Activated CD4-positive, alpha-beta T cell treated with anti-CD3 and anti-CD28 coated beads, Interleukin-2, amount 10 ng/mL, durations not matched to agents 7 days and 5 days (primary cell): ENCODE measurements around the gene SHPK. TPM values are rescaled to one million over a fixed set of nuclear protein-coding genes. Genes with fewer than 3 reads are reported as not detected.
A peak's percentile ranks its signal among the peaks of the same experiment; 100 is the strongest.

Experiments
- CTCF ChIA-PET: fragments of 350-600 bp; sonication (Branson Sonifier 250); formaldehyde crosslinking; loops from one replicate; lab custom pipeline; 2021; ENCODE audit warnings: antibody characterized with exemption; lab: Charles Lee
- POLR2A ChIA-PET: fragments of 350-600 bp; sonication (Branson Sonifier 250); formaldehyde crosslinking; loops from one replicate; lab custom pipeline; 2021; ENCODE audit warnings: antibody characterized with exemption; lab: Charles Lee
- DNase-seq: peaks from one replicate; pipeline ENCODE4 v3.0.0-alpha.2; 2020
- H3K27ac Mint-ChIP-seq: one replicate; pipeline ENCODE4 v1.8.0; 2021; ENCODE audit warnings: mild to moderate bottlenecking, moderate library complexity, mixed read lengths
- H3K27me3 Mint-ChIP-seq: one replicate; pipeline ENCODE4 v1.8.0; 2021; ENCODE audit warnings: mixed read lengths
- H3K36me3 Mint-ChIP-seq: one replicate; pipeline ENCODE4 v1.8.0; 2021; ENCODE audit warnings: low read depth, mixed read lengths
- H3K4me1 Mint-ChIP-seq: one replicate; pipeline ENCODE4 v1.8.0; 2021; ENCODE audit warnings: mixed read lengths
- H3K4me3 Mint-ChIP-seq: one replicate; pipeline ENCODE4 v1.8.0; 2021; ENCODE audit warnings: mild to moderate bottlenecking, moderate library complexity, mixed read lengths
- H3K9me3 Mint-ChIP-seq: one replicate; pipeline ENCODE4 v1.8.0; 2021; ENCODE audit warnings: mixed read lengths
- total RNA-seq, 2 experiments: library from RNA; stranded (reverse); gene quantifications; one replicate each; pipeline ENCODE4 v1.2.3, GENCODE V29; 2021

SHPK gene, protein sequence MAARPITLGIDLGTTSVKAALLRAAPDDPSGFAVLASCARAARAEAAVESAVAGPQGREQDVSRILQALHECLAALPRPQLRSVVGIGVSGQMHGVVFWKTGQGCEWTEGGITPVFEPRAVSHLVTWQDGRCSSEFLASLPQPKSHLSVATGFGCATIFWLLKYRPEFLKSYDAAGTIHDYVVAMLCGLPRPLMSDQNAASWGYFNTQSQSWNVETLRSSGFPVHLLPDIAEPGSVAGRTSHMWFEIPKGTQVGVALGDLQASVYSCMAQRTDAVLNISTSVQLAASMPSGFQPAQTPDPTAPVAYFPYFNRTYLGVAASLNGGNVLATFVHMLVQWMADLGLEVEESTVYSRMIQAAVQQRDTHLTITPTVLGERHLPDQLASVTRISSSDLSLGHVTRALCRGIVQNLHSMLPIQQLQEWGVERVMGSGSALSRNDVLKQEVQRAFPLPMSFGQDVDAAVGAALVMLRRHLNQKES
- total RNA-seq, result 10 to 100 TPM; 11.5 to 12.3 TPM

DNA sequence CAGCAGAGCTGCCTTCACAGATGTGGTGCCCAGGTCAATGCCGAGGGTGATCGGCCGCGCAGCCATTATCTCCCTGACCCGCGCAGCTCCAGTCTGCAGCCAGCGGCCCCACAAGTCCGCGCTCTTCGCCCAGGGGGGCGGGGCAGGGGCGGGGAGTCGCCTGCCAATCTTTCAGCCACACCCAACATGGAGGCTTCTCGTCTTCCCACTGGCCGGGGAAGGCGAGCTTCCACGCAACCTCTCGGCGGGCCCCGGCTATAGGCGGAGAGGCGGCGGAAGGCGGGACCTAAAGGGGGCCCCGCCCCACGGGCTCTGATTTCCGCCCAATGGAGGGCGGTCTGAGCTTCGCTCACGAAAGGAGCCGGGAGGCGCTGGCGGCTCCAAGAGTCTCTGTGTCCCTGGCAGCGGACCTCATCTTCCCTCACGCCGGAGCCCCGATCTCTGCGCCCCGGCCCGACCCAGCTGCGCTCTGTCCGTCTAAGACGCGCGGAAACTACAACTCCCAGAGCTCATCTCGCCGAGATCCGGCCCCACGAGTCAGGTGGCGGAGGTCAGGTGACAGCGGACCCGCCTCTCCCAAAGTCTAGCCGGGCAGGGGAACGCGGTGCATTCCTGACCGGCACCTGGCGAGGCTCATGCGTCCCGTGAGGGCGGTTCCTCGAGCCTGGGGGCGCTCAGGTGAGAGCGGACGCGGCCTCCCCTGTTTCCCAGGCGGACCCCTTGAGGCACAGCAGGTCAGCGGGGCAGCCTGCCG lies at the start of gene SHPK, which contains the start of gene CTNS:
TSS of gene SHPK (minus strand) at position 97 of the 754 bp plus-strand sequence. CDS start at position 66, 31 bp downstream.
TSS of gene CTNS (plus strand) at position 607 of the 754 bp plus-strand sequence. CDS start 3,447 bp downstream, outside the sequence.
- POLR2A ChIA-PET, result interaction anchor here (0.5 to 1.0 kb wide), 2 partner anchors 78 to 822 kb away, joined by 3 read pairs; no protein-coding TSS in a partner anchor
- Mint-ChIP-seq H3K4me3 (peak within 1 kb of the TSS; percentile 89), H3K27ac (peak within 1 kb of the TSS; percentile 99), H3K36me3 (peaks cover 7% of the 10 kb centered on the region), H3K27me3 (no peaks in the 10 kb centered on the region), H3K9me3 (no peaks in the 10 kb centered on the region), H3K4me1 (peaks cover 52% of the 10 kb centered on the region)
- peak; percentile 96 for DNase-seq
- CTCF ChIA-PET, result interaction anchor here (0.7 to 1.4 kb wide), 7 partner anchors 11 to 211 kb away, joined by 3 to 9 read pairs (median 4); no protein-coding TSS in a partner anchor

DNA sequence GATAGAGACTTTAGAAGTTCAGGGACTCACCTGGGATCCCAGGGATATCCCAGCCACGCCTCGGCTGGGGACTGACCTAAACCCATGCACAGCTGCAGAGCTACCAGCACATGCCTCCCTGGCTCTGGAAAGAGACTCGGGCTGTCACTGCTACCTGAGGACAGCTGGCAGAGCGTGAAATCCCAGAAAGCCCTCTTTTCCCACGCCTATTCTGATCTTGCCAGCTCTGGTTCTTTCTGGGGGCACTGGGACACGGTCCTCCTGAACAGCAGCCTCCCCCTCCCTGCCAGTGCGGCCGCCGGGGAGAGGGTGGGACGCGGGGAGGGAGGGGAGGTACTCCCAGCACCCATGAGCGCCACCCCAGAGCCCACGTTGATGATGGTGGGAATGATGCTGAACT lies 49.1 kb upstream of the SHPK start:
- H3K4me1 Mint-ChIP-seq, result peaks cover 22% of the 10 kb centered on the region
- H3K27me3 Mint-ChIP-seq, result no peaks in the 10 kb centered on the region
- H3K36me3 Mint-ChIP-seq, result peaks cover 19% of the 10 kb centered on the region
- no peaks in the 10 kb centered on the region for H3K9me3 Mint-ChIP-seq
- ChIA-PET POLR2A (no interaction called here), CTCF (no interaction called here)
- no peak for DNase-seq
- H3K27ac Mint-ChIP-seq, result no peak overlapping the region
- H3K4me3 Mint-ChIP-seq, result no peak overlapping the region

DNA sequence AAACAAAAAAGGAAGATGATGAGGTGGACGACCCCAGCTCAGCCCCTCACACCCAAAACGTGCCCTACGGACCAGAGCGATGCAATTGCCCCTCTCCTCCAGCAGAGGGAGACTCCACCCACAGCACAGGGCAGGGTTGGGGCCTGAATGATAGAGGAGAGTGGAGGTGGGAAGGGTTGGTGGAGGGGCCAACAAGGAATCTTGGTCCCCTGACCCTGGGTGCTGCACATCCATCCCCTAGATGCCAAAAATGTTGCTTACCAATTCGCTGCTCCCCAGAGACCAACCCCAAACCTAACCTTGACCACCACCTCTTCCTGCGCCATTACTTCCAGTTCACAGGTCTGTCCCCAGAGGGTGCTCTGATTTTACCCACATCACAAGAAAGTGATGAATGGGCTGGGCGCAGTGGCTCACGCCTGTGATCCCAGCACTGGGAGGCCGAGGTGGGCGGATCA lies 47.0 kb upstream of the SHPK start:
- ChIA-PET CTCF (interaction anchor here (0.6 to 2.3 kb wide), 14 partner anchors 9 to 163 kb away, joined by 3 to 9 read pairs (median 4); partner anchors contain the start of genes HASPIN and P2RX5), POLR2A (interaction anchor here (0.6 kb wide), 1 partner anchor 12 kb away, joined by 3 read pairs; no protein-coding TSS in a partner anchor)
- DNase-seq, result peak; percentile 67
- Mint-ChIP-seq H3K9me3 (no peaks in the 10 kb centered on the region), H3K27me3 (no peaks in the 10 kb centered on the region), H3K4me1 (peaks cover 28% of the 10 kb centered on the region), H3K4me3 (no peak overlapping the region), H3K27ac (peak overlapping the region; percentile 71), H3K36me3 (peaks cover 22% of the 10 kb centered on the region)

DNA sequence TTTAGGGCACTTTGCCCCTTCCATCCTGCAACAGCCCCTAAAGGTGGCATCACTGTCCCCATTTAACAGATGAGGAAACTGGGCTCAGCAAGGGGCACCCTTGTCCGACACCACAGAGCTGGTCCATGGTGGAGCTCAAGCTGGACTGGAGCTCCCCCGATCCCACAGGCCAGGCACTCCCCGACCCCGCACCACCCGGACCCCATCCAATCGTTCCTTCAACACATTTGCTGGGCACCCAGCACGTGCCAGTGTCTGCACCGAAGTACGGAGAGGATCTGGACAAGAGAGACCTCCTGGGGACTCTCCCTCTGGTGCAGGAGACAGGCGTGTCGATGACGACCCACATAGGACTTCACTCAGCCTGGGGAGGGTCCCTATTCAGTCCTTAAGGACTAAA lies 46.0 kb upstream of the SHPK start:
- no peaks in the 10 kb centered on the region for H3K9me3 Mint-ChIP-seq
- H3K27me3 Mint-ChIP-seq, result no peaks in the 10 kb centered on the region
- ChIA-PET CTCF (interaction anchor here (0.8 to 2.3 kb wide), 7 partner anchors 8 to 164 kb away, joined by 4 to 9 read pairs (median 7); no protein-coding TSS in a partner anchor), POLR2A (no interaction called here)
- no peak for DNase-seq
- H3K36me3 Mint-ChIP-seq, result peaks cover 22% of the 10 kb centered on the region
- peak overlapping the region; percentile 69 for H3K27ac Mint-ChIP-seq
- H3K4me3 Mint-ChIP-seq, result no peak overlapping the region
- peaks cover 28% of the 10 kb centered on the region for H3K4me1 Mint-ChIP-seq

DNA sequence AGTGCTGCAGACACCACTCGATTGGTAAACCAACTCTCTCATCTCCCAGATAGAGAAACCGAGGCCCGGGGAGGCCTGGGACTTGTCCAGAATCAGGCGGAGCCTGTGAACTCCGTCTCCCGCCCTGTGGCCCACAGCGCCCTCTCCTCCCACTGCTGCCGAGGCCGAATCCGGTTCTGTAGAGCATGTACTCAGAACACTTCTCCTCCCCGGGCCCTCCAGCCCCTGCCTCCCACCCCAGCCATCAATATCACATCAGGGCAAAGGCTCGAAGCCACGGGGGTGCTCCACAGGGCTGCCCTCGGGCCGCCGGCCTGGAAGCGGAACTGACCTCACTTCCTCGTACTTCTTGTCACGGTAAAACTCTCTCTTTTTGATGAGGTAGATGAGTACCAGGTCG lies 45.5 kb upstream of the SHPK start:
- no peaks in the 10 kb centered on the region for H3K9me3 Mint-ChIP-seq
- CTCF ChIA-PET, result interaction anchor here (1.5 kb wide), 2 partner anchors 8 to 145 kb away, joined by 5 to 9 read pairs; no protein-coding TSS in a partner anchor
- H3K27me3 Mint-ChIP-seq, result no peaks in the 10 kb centered on the region

DNA sequence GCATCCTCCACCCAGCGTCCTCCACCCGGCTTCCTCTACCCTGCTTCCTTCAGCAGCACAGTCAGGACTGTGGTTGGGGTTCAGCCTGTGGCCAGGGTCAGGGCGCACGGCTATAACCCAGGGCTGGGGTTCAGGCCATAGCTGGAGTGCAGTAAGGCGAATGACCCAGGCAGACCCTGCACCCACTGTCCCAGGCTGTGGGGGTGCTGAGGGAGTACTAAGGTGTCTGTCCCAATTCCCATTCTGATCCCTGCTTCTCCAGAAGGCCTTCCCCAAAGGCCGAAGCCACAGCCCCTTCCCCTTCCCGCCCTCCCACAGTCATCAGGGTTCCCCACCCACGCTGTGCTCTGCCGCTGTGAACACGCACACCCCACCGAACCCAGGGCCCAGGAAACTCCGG lies 45.0 kb upstream of the SHPK start:
- H3K4me3 Mint-ChIP-seq, result no peak overlapping the region
- DNase-seq, result no peak
- POLR2A ChIA-PET, result no interaction called here
- H3K27me3 Mint-ChIP-seq, result no peaks in the 10 kb centered on the region
- no peaks in the 10 kb centered on the region for H3K9me3 Mint-ChIP-seq
- no peak overlapping the region for H3K27ac Mint-ChIP-seq
- peaks cover 28% of the 10 kb centered on the region for H3K4me1 Mint-ChIP-seq
- peaks cover 22% of the 10 kb centered on the region for H3K36me3 Mint-ChIP-seq
- CTCF ChIA-PET, result interaction anchor here (1.5 kb wide), 1 partner anchor 146 kb away, joined by 5 read pairs; no protein-coding TSS in a partner anchor

More for the DNA sequence above, 45.5 kb upstream of the SHPK start:
- H3K36me3 Mint-ChIP-seq, result peaks cover 22% of the 10 kb centered on the region
- H3K4me3 Mint-ChIP-seq, result no peak overlapping the region
- H3K4me1 Mint-ChIP-seq, result peaks cover 28% of the 10 kb centered on the region
- H3K27ac Mint-ChIP-seq, result peak overlapping the region; percentile 69
- POLR2A ChIA-PET, result no interaction called here
- DNase-seq, result no peak

DNA sequence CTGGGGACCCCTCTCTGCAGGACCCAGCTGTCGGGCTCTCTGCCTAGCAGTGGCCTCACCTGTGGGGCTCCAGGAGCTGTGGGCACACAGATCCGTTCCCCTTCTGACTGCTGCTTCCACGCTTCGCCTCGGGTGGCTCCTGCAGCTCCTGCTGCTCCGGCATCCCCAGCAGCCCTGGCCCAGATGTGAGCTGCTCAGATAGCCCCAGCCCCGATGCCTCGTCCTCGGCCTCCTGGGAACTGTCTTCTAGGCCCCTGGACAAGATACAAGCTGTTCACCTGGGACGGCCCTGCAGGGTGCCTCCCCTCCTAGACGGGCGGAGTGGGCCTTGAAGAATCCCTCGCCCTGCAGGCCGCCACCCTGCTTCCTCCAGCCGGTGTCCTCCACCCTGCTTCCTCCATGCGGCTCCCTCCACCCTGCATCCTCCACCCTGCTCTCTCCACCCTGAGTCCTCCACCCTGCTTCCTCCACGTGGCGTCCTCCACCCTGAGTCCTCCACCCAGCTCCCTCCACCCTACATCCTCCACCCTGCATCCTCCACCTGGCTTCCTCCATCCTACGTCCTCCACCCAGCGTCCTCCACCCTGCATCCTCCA lies 43.6 kb upstream of the SHPK start:
- H3K4me3 Mint-ChIP-seq, result no peak overlapping the region
- peak overlapping the region; percentile 71 for H3K27ac Mint-ChIP-seq
- no peaks in the 10 kb centered on the region for H3K9me3 Mint-ChIP-seq
- no peaks in the 10 kb centered on the region for H3K27me3 Mint-ChIP-seq
- H3K4me1 Mint-ChIP-seq, result peaks cover 28% of the 10 kb centered on the region
- no peak for DNase-seq
- H3K36me3 Mint-ChIP-seq, result peaks cover 22% of the 10 kb centered on the region
- ChIA-PET POLR2A (no interaction called here), CTCF (interaction anchor here (0.6 to 1.1 kb wide), 4 partner anchors 13 to 254 kb away, joined by 3 to 5 read pairs (median 4); no protein-coding TSS in a partner anchor)

DNA sequence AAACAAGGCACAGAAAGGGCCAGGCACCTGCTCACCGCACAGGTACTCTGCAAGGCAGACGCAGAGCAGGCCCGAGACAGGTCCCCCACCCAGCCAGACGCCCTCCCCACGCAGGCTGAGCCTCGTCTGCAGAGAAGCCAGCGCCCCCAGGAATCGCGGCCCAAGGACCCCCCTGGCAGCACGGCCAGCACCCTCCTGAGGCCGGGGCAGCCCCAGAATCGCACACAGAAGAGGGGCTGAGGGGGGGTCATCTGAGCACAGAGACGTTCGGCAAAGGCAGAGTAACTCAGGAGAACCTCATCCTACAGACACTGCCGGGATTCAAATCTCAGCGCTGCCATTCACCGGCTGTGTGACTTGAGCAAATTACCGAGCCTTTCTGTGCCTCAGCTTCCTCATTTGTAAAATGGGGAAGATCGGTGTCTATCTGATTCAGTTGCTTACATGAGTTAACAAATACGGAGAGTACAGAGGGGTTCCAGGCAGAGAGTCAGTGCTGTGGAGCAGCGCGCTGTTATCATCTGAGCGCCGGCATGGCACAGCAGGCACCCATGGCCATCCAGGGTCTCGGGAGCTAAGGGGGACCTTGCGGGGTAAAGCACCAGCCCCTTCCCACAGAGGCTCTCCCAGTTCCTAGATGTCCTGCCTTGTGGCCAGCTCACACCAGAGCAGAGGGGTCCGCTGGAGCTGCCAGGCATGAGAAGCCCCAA lies 42.9 kb upstream of the SHPK start:
- peaks cover 22% of the 10 kb centered on the region for H3K36me3 Mint-ChIP-seq
- no peaks in the 10 kb centered on the region for H3K27me3 Mint-ChIP-seq
- ChIA-PET CTCF (interaction anchor here (0.6 to 1.4 kb wide), 6 partner anchors 28 to 255 kb away, joined by 3 to 4 read pairs (median 3); no protein-coding TSS in a partner anchor), POLR2A (no interaction called here)
- no peaks in the 10 kb centered on the region for H3K9me3 Mint-ChIP-seq
- peak overlapping the region; percentile 48 for H3K27ac Mint-ChIP-seq
- H3K4me3 Mint-ChIP-seq, result no peak overlapping the region
- no peak for DNase-seq
- H3K4me1 Mint-ChIP-seq, result peaks cover 28% of the 10 kb centered on the region

DNA sequence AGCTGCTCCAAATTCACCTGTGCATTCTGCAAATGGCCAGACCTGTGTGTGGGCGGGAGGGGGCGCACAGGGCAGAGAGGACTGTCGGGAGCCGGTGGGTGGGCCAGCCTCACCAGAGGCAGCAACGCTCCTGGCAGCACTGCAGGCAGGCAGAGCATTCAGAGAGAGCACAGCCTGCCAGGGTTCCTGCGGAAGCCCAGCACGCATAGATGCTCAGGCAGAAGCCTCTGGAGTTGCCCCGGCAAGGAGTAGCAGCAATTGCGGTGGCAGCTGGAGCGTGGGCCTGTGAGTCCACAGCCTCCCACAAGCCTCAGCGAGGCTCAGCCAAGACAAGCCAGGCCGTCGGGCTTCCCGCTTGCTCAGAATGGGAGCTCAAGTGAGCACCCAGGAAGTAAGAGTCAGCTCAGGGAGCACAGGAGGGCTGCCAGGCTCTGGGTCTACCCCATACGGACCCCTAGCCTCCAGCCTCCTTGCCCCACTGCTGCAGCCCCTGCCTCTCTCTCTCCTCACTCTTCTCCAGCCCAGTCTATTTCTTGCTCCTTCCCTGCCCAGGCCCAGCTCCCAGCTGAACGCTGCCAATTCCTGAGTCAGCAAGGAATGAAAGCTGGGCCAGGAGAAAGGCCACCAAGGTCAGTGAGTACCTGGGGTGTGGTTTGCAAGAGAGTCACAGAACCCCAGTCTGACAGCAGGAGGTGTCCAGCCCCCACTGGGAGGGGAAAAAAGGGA lies 42.2 kb upstream of the SHPK start:
- no peak overlapping the region for H3K4me3 Mint-ChIP-seq
- peaks cover 22% of the 10 kb centered on the region for H3K36me3 Mint-ChIP-seq
- CTCF ChIA-PET, result interaction anchor here (0.7 to 1.6 kb wide), 6 partner anchors 17 to 167 kb away, joined by 3 to 6 read pairs (median 4); partner anchors contain the start of genes NCBP3 and P2RX5
- no peaks in the 10 kb centered on the region for H3K9me3 Mint-ChIP-seq
- peaks cover 26% of the 10 kb centered on the region for H3K4me1 Mint-ChIP-seq
- POLR2A ChIA-PET, result no interaction called here
- peak overlapping the region; percentile 48 for H3K27ac Mint-ChIP-seq
- no peak for DNase-seq
- no peaks in the 10 kb centered on the region for H3K27me3 Mint-ChIP-seq

DNA sequence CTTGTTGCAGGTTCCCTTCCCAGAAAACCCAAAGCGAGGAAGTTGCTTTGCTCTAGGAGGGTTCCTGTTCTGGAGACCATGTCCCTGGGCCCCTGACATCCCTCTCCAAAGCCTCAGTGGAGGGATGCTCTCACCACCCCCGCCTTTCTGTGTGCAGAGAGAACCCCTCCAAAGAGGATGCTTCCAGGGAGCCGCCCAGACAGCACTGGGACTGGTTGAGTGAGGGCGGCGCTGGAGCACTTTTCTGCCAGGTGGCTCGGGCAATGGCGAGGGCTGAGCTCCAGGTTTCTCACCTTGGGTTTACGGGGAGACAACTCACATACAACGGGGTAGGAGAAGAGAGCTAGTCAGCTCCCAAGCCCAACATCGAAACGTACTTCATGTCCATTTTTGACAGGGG lies 39.8 kb upstream of the SHPK start:
- POLR2A ChIA-PET, result no interaction called here
- H3K4me3 Mint-ChIP-seq, result no peak overlapping the region

DNA sequence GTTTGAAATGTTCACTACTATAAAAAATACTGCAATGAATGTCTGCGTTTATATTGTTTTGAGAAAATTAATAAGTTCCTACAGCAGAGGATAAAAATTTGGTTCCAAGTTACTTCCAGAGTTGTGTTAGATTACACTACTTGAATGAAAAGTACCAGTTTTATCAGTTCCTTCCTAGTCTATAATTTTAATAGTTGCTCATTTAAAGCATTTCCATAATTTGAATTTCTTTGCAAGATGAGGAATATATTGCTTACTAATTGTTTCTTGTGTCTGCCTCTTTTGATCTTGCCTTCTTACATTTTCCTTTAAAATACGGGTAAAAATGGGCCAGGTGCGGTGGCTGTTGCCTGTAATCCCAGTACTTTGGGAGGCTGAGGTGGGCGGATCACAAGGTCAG lies 36.5 kb upstream of the SHPK start:
- Mint-ChIP-seq H3K27me3 (no peaks in the 10 kb centered on the region), H3K4me3 (no peak overlapping the region), H3K27ac (no peak overlapping the region), H3K4me1 (peaks cover 18% of the 10 kb centered on the region), H3K9me3 (no peaks in the 10 kb centered on the region), H3K36me3 (peaks cover 8% of the 10 kb centered on the region)
- ChIA-PET CTCF (interaction anchor here (2.2 kb wide), 1 partner anchor 10 kb away, joined by 9 read pairs; no protein-coding TSS in a partner anchor), POLR2A (no interaction called here)
- no peak for DNase-seq

More for the DNA sequence above, 39.8 kb upstream of the SHPK start:
- Mint-ChIP-seq H3K9me3 (no peaks in the 10 kb centered on the region), H3K27ac (no peak overlapping the region), H3K27me3 (no peaks in the 10 kb centered on the region), H3K4me1 (peaks cover 6% of the 10 kb centered on the region), H3K36me3 (peaks cover 8% of the 10 kb centered on the region)
- DNase-seq, result no peak
- CTCF ChIA-PET, result interaction anchor here (0.6 kb wide), 2 partner anchors 397 to 594 kb away, joined by 3 to 4 read pairs; no protein-coding TSS in a partner anchor
